GM12878 (cell line): ENCODE results near the gene TMTC1. TPM values are rescaled to one million over a fixed set of nuclear protein-coding genes. Genes with fewer than 3 reads are reported as not detected.

ENCODE experiments used
- ATAC-seq: fragments of 200-7000 bp; cut with Tn5 transposase; 3 replicates; pipeline ENCODE4 v1.9.1; 2020; ENCODE audit warnings: mild to moderate bottlenecking, moderate library complexity
- BruUV-seq: library from RNA; stranded (reverse); fragments of 400-500 nt; replicated peaks from 2 replicates; lab custom pipeline; 2021; lab: Mats Ljungman, UMichigan
- CTCF ChIA-PET: fragments of 300-600 bp; sonication (Branson Sonifier 250); formaldehyde crosslinking; extraction: SDS; loops from one replicate; lab custom pipeline; 2021; ENCODE audit warnings: inconsistent platforms; lab: Yijun Ruan, JAX
- POLR2A ChIA-PET: fragments of 350-600 bp; formaldehyde crosslinking; extraction: SDS; loops from one replicate; lab custom pipeline; 2021; ENCODE audit warnings: inconsistent platforms; lab: Charles Lee
- RAD21 ChIA-PET: fragments of 300-600 bp; sonication (Branson Sonifier 250); formaldehyde crosslinking; loops from one replicate; lab custom pipeline; 2023; ENCODE audit warnings: antibody characterized with exemption; ENCODE audit not compliant: unreplicated experiment; lab: Charles Lee
- SMC1A ChIA-PET: fragments of 300-600 bp; sonication (Branson Sonifier 250); formaldehyde crosslinking; loops from one replicate; lab custom pipeline; 2023; ENCODE audit not compliant: unreplicated experiment, uncharacterized antibody; lab: Charles Lee
- DNase-seq: peaks from one replicate; pipeline ENCODE4 v3.0.0-alpha.2; 2011; ENCODE audit warnings: low read depth, low spot score
- FAIRE-seq: peaks from 3 replicates; lab custom pipeline; 2011; peaks lifted over from hg19 to GRCh38; lab: Jason Lieb, UNC
- H2AFZ ChIP-seq: 2 replicates; pipeline ENCODE4 v1.6.0; 2011; ENCODE audit warnings: low read depth, low read length, control low read depth; ENCODE audit not compliant: control insufficient read depth
- H3K27ac ChIP-seq: 2 replicates; pipeline ENCODE4 v1.5.1; 2011; ENCODE audit warnings: control low read depth; ENCODE audit not compliant: control insufficient read depth, insufficient read depth
- H3K27me3 ChIP-seq, 2 experiments: replicated peaks in 1 of 2; 2 replicates each; pipeline versions ENCODE4 v1.6.0 to v1.6.1; 2011; ENCODE audit warnings: low read length in 1 of 2; ENCODE audit not compliant: control insufficient read depth in 2 of 2, insufficient read depth in 2 of 2
- H3K36me3 ChIP-seq, 2 experiments: 2 replicates each; pipeline ENCODE4 v1.5.1; 2011; ENCODE audit warnings: low read length in 1 of 2; ENCODE audit not compliant: control insufficient read depth in 2 of 2, insufficient read depth in 2 of 2
- H3K4me1 ChIP-seq: 2 replicates; pipeline ENCODE4 v1.6.1; 2011; ENCODE audit warnings: mild to moderate bottlenecking, low read length, moderate library complexity, mixed read lengths; ENCODE audit not compliant: control insufficient read depth, insufficient read depth
- H3K4me2 ChIP-seq: 2 replicates; pipeline ENCODE4 v1.6.0; 2011; ENCODE audit warnings: control low read depth; ENCODE audit not compliant: control insufficient read depth, insufficient read depth
- H3K4me3 ChIP-seq: fragments of 200-600 bp; sonication (generic); 2 replicates; pipeline ENCODE4 v1.5.1; 2016
- H3K79me2 ChIP-seq: 2 replicates; pipeline ENCODE4 v1.6.0; 2011; ENCODE audit warnings: low read length; ENCODE audit not compliant: control insufficient read depth, insufficient read depth
- H3K9ac ChIP-seq: 2 replicates; pipeline ENCODE4 v1.8.0; 2011; ENCODE audit warnings: low read length, control low read depth, mixed read lengths; ENCODE audit not compliant: control insufficient read depth, insufficient read depth
- H3K9me3 ChIP-seq: replicated peaks from 3 replicates; pipeline ENCODE4 v1.5.1; 2011; ENCODE audit warnings: mild to moderate bottlenecking, low read length; ENCODE audit not compliant: control insufficient read depth, insufficient read depth
- H4K20me1 ChIP-seq: 2 replicates; pipeline ENCODE4 v1.6.0; 2011; ENCODE audit not compliant: control insufficient read depth, insufficient read depth
- ASH2L ChIP-seq: fragments of 300-600, 200-600 bp; sonication (generic); IDR thresholded peaks from 2 replicates; pipeline ENCODE4 v1.6.1; 2017; ENCODE audit warnings: low read depth, mild to moderate bottlenecking, borderline replicate concordance
- BCL11A ChIP-seq: IDR thresholded peaks from 2 replicates; pipeline ENCODE4 v1.6.1; 2011; ENCODE audit warnings: low read depth, low read length
- CEBPB ChIP-seq, 2 experiments: fragments of 150-350 bp in 1 of 2; IDR thresholded peaks; 2 replicates each; pipeline ENCODE4 v1.6.1; 2012 to 2014; ENCODE audit warnings: low read depth in 2 of 2, low read length in 2 of 2, borderline replicate concordance in 1 of 2, inconsistent platforms in 1 of 2
- CEBPZ ChIP-seq: fragments of 150-350 bp; IDR thresholded peaks from 2 replicates; pipeline ENCODE4 v1.6.1; 2016; ENCODE audit warnings: low read depth, low read length
- EED ChIP-seq: sonication (generic); IDR thresholded peaks from 2 replicates; pipeline ENCODE4 v1.6.1; 2016; ENCODE audit warnings: antibody characterized with exemption, low read depth
- IRF3 ChIP-seq: fragments of 450-650 bp; IDR thresholded peaks from 2 replicates; pipeline ENCODE4 v1.6.1; 2014; ENCODE audit warnings: mild to moderate bottlenecking
- MLLT1 ChIP-seq: fragments of 450-650 bp; IDR thresholded peaks from 2 replicates; pipeline ENCODE4 v1.6.1; 2016; ENCODE audit warnings: mild to moderate bottlenecking
- NFXL1 ChIP-seq: fragments of 450-650 bp; IDR thresholded peaks from 2 replicates; pipeline ENCODE4 v1.6.1; 2017; ENCODE audit warnings: antibody characterized with exemption, mild to moderate bottlenecking, borderline replicate concordance
- RBBP5 ChIP-seq: fragments of 200-600 bp; sonication (generic); conservative IDR thresholded peaks from 2 replicates; pipeline ENCODE4 v1.6.1; 2016
- SMARCA5 ChIP-seq: fragments of 450-650 bp; IDR thresholded peaks from 2 replicates; pipeline ENCODE4 v1.6.1; 2017; ENCODE audit warnings: mild to moderate bottlenecking
- TBL1XR1 ChIP-seq: IDR thresholded peaks from 2 replicates; pipeline ENCODE4 v1.6.1; 2012; ENCODE audit warnings: low read depth, low read length, improper control_type of control experiment
- WGBS: methylation state at CpG from one replicate; pipeline ENCODE4 v1.1.6; 2016; ENCODE audit warnings: low lambda C conversion rate; ENCODE audit not compliant: insufficient replicate concordance, insufficient coverage; ENCODE audit errors: missing lambda C conversion rate; 5-methylcytosine and 5-hydroxymethylcytosine counted together
- in situ Hi-C: fragments of 300-500 bp; cut with MboI; formaldehyde crosslinking; loops from 9 replicates; pipeline ENCODE4 v1.14.3; 2018; ENCODE audit warnings: mixed read lengths
- intact Hi-C: fragments of 100-400 bp; cut with micrococcal nuclease; formaldehyde crosslinking; loops from one replicate; pipeline ENCODE4 v1.14.2; 2022; ENCODE audit not compliant: unreplicated experiment
- polyA plus RNA-seq, 11 experiments: library from polyadenylated mRNA; depleted of rRNA in 4 of 11; unstranded in 6 of 11; stranded (reverse) in 5 of 11; fragments of >200 nt; fragmentation: Nextera tagmentation in 4 of 11; fragmentation: Illumina TruSeq in 1 of 11; extraction: Ambion mirVana in 4 of 11; extraction: Trizol in 1 of 11; gene quantifications; 1 replicate in 1 of 11; 2 replicates in 10 of 11; pipeline versions ENCODE4 v1.2.1 to v1.2.3, GENCODE V29; 2011 to 2016; ENCODE audit warnings: inconsistent platforms in 2 of 11, missing spikeins in 2 of 11, low read depth in 1 of 11
- total RNA-seq, 4 experiments: library from RNA; depleted of rRNA in 3 of 4; stranded (reverse); fragments of >200 nt in 3 of 4; fragmentation: Illumina TruSeq in 1 of 4; extraction: Trizol in 1 of 4; gene quantifications; 2 replicates each; pipeline versions ENCODE4 v1.2.1 to v1.2.3, GENCODE V29; 2013 to 2021

The TMTC1 gene
- total and polyA plus RNA-seq, 10 of the 15 experiments (the other 5 are each of a cell fraction or from before 2014, with no cell fraction given): 0.10 to 20.9 (median 0.57) TPM

- Histone ChIP-seq H3K4me3 (no peak overlapping the region), H4K20me1 (no peaks in the 10 kb centered on the region), H3K27me3 (no peaks in the 10 kb centered on the region), H2AFZ (no peak overlapping the region), H3K4me2 (no peak overlapping the region), H3K9ac (no peak overlapping the region), H3K27ac (no peak overlapping the region), H3K9me3 (no peaks in the 10 kb centered on the region), H3K4me1 (no peaks in the 10 kb centered on the region), H3K36me3 (no peaks in the 10 kb centered on the region), H3K79me2 (no peaks in the 10 kb centered on the region)
- no peak for FAIRE-seq
- POLR2A ChIA-PET: no interaction called here
- peak; percentile 58 for ATAC-seq
- 0% methylated on average over 4 of the region's 4 CpGs for WGBS
- BruUV-seq: no TSS peak
- TF ChIP-seq MLLT1 (0 out of 2 replicates have a peak, but pooled peaks have one; percentile 20), ASH2L (no peak)
- intact Hi-C loops (no loop called here), in situ Hi-C loops (no loop called here)
- SMC1A ChIA-PET: interaction anchor here (0.6 to 2.3 kb wide), 10 partner anchors 8 to 326 kb away, joined by 3 to 6 read pairs (median 4); no protein-coding TSS in a partner anchor
- DNase-seq: no peak
- RAD21 ChIA-PET: interaction anchor here (1.1 to 2.6 kb wide), 3 partner anchors 22 to 101 kb away, joined by 3 to 7 read pairs (median 5); no protein-coding TSS in a partner anchor
- CTCF ChIA-PET: interaction anchor here (0.7 to 1.3 kb wide), 2 partner anchors 9 to 10 kb away, joined by 3 read pairs; no protein-coding TSS in a partner anchor
Measured at GRCh38 chr12:29581631-29582030, 202.1 kb downstream of the TMTC1 start.

- no peak overlapping the region for H3K27ac ChIP-seq
- no peaks in the 10 kb centered on the region for H3K27me3 ChIP-seq
- ATAC-seq (no peak), FAIRE-seq (no peak), DNase-seq (no peak)
- no peaks in the 10 kb centered on the region for H3K36me3 ChIP-seq
- ChIA-PET POLR2A (interaction anchor here (0.8 kb wide), 1 partner anchor 16 kb away, joined by 3 read pairs; no protein-coding TSS in a partner anchor), RAD21 (interaction anchor here (1.1 to 1.4 kb wide), 2 partner anchors 25 to 102 kb away, joined by 3 to 5 read pairs; no protein-coding TSS in a partner anchor), SMC1A (interaction anchor here (0.7 to 2.3 kb wide), 9 partner anchors 8 to 45 kb away, joined by 3 to 6 read pairs (median 4); no protein-coding TSS in a partner anchor), CTCF (interaction anchor here (0.7 kb wide), 1 partner anchor 11 kb away, joined by 3 read pairs; no protein-coding TSS in a partner anchor)
- in situ Hi-C loops: no loop called here
- H3K9me3 ChIP-seq: no peaks in the 10 kb centered on the region
- H3K79me2 ChIP-seq: no peaks in the 10 kb centered on the region
- intact Hi-C loops: no loop called here
- no peak overlapping the region for H2AFZ ChIP-seq
- H4K20me1 ChIP-seq: no peaks in the 10 kb centered on the region
- no peak overlapping the region for H3K4me2 ChIP-seq
- H3K4me3 ChIP-seq: no peak overlapping the region
- WGBS: 0% methylated on average over 1 of the region's 1 CpG
- H3K9ac ChIP-seq: no peak overlapping the region
- BruUV-seq: no TSS peak
- no peaks in the 10 kb centered on the region for H3K4me1 ChIP-seq
- no peak for TF ChIP-seq CEBPB (IDR thresholded peaks at IDR 0.05; ENCODE audit: borderline replicate concordance in 1 of 2, low read depth in 2 of 2, low read length in 2 of 2)
- no peak for TF ChIP-seq SMARCA5
- TF ChIP-seq CEBPZ: no peak
- no peak for TF ChIP-seq EED
- no peak for TF ChIP-seq BCL11A
- TF ChIP-seq RBBP5: no peak
- TF ChIP-seq TBL1XR1: no peak
- TF ChIP-seq IRF3: no peak
- TF ChIP-seq NFXL1: no peak
Measured at GRCh38 chr12:29580971-29581370, 202.8 kb downstream of the TMTC1 start.
